HG03432 (cell line): ENCODE results near the gene WWC2.
"Not testable (repeated sequence)": the region's sequence is repeated elsewhere in the genome, so short reads cannot be mapped to it uniquely, and the experiment has no call there.

Source experiments
- ATAC-seq: cut with Tn5 transposase; IDR thresholded peaks from one replicate; pipeline ENCODE4 v1.9.1; 2021; ENCODE audit warnings: mild to moderate bottlenecking, moderate library complexity; ENCODE audit not compliant: unreplicated experiment

WWC2 gene

DNA sequence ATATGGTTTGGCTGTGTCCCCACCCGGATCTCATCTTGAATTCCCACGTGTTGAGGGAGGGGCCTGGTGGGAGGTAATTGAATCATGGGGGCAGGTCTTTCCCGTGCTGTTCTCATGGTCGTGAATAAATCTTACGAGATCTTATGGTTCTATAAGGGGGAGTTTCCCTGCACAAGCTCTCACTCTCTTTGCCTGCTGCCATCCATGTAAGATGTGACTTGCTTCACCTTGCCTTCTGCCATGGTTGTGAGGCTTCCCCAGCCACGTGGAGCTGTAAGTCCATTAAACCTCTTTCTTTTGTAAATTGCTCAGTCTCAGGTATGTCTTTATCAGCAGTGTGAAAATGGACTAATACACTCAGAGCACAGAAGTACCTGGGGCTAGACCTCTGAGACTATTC is 227.3 kb downstream of the WWC2 start:
- not testable (repeated sequence) for ATAC-seq

DNA sequence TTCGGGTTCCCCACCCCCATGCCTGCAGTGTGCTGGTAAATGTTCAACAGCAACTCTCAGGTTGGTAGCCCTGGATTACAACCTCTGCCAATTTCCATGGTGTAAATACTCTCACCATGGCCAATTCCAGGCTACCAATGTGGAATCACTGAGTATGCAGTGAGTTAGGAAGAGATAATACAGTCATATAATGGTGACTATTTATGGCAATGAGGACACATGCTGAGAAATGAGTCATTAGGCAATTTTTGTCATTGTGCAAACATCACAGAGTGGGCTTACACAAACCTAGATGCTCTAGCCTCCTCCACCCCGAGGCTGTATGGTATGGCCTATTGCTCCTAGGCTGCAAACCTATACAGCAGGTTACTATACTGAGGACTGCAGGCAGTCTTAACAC is 227.8 kb downstream of the WWC2 start:
- no peak for ATAC-seq

GRCh38 chr4:183327827-183328226 is 228.8 kb downstream of the WWC2 start:
- ATAC-seq: no peak

GRCh38 chr4:183328832-183329231 is 229.8 kb downstream of the WWC2 start:
- ATAC-seq: no peak

DNA sequence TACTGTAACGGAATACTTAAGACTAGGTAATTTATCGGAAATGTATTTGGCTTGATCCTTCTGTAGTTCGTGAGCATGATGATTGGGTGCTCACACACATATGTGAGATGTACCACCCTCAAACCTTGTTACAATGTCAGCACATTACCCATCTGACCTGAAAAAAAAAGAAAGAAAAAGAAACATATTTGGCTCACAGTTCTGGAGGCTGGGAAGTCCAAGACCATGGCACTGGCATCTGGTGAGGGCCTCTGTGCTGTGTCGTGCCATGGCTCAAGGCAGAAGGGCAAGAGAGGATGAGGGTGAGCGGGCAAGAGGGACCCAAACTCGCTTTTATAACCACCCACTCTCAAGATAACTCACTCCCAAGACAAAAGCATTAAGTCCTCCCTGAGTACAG is 230.2 kb downstream of the WWC2 start:
- ATAC-seq: no peak

GRCh38 chr4:183329954-183330742 is 231.1 kb downstream of the WWC2 start:
- ATAC-seq: no peak

- no peak for ATAC-seq
Observed at GRCh38 chr4:183330841-183331240, 231.8 kb downstream of the WWC2 start.

DNA sequence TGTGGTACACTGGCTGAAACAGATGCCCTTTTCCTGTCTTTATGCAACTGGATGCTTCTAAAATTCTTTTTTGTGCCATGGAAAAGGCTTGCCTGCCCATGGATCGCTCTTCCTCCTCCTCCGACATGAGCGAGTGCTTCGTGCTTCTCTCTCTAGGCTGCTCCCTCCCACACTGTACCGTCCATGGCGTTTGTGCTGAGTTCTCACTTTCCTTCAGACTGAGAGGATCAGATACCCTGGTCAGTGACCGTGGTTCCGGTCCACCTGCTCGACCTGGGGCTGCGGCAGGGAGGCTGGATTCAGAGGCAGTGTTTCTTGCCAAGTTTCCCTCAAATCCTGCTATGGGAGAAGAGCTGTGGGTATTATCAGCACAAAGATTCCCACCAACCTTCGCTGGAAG is 233.4 kb downstream of the WWC2 start:
- no peak for ATAC-seq

DNA sequence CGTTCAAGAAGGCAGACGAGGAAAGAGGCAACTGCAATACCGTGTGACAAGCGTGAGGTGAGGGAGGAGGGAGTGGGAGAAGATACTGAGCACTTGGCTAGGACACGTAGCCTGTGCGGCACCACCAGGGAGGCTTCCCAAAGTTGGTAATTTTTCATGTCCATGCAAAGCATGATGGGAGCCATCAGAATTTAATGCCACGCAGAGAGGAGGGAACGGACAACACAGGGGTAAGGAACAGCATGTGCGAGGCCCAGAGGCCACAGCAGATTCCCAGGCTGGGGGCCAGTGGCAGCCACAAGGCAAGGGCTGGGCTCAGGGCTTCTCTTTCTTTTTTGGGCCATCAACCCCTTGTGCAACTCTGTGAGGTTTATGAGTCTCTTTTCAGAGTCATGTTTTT is 234.1 kb downstream of the WWC2 start:
- ATAC-seq: no peak

GRCh38 chr4:183333983-183334382 is 234.9 kb downstream of the WWC2 start:
- no peak for ATAC-seq

DNA sequence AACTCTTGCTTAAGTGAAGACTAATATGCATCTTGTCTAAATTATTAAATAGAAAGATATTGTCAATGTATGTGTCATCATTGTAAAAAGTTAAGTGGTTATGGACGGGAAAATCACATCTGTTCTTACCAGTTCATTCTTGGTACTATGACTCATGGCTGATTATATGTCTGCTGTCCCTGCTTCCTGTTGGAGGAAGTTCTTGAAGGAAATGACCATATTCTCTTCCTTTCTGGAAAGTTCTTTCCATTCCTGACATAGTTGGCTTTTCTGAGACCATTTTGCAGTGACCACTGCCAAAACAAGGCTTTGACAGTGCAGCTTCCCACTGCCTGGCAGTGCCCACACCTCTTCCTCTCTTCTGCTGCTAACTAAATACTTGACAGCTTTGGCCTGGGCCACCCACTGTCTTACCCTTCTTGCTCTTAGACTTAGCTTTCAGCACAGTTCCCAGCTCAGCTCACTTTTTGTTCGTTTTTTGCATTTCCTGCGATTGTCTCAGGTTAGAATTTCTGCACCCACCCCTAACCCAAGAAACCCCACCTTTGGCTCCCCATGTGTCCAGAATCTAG is 236.4 kb downstream of the WWC2 start:
- ATAC-seq: peak; percentile 53

- no peak for ATAC-seq
Observed at GRCh38 chr4:183337349-183337748, 238.3 kb downstream of the WWC2 start.

GRCh38 chr4:183337833-183338232 is 238.8 kb downstream of the WWC2 start:
- no peak for ATAC-seq

DNA sequence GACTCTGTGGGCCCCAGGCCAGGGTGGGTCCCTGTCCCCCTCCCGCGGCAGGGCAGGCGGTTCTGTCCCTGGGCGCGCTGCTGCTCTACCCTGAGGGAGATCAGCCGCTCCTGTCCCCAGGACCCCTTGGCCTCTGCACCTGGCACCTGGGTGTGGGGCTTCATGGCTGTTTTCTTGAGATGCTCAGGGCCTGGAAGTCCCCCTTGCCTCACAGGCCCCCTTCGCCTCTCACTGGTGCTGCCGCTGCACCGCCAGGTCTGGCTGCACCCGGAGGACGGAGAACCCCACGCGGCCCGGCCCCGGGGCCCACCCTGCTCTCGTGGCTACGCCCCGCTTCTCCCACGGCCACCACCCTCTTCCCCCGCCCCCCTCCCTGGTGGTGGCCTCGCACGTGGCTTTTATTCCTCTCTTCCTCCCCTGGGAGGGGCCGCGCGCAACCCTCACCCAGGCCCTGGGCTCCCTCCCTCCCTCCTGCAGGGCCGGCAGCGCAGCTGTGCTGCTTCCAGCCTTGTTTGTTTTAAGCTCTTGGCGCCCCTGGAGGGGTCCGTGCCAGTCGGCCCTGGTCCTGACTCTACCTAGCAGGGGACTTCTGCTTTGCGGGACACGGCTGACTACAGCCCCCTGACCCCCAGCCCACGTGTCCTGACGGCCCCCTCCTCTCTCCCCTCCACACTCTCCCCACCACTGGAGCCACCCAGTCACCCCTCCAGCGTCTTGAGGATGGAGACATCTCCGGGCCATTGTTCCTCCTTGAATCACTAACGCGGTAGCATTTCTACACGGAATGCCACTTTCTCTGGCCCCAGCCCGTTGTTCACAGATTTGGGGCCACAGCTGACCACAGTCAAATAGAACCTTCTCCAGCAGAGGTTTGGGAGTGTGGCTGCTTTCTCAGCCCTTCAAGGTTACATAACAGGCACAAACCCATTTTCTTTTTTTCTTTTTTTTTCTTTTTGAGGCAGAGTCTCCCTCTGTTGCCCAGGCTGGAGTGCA is 243.8 kb downstream of the WWC2 start:
- ATAC-seq: no peak

DNA sequence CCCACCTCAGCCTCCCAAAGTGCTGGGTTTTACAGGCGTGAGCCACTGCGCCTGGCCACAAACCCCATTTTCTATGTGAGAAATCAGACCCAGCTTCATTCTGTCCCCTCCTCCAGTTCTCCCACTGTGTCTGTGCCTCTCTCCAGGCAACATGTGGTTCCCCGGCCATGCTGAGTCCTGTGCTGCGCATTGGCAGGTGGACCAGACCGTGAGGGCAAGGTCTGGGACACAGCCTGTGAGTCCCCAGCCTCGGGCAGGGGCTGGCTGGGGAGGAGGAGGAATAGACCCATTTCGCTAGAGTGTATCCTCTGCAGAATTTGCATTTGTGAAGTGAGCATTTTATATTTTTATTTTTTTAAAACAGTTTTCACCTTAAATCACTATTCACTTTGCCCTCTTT is 244.7 kb downstream of the WWC2 start:
- ATAC-seq: no peak

DNA sequence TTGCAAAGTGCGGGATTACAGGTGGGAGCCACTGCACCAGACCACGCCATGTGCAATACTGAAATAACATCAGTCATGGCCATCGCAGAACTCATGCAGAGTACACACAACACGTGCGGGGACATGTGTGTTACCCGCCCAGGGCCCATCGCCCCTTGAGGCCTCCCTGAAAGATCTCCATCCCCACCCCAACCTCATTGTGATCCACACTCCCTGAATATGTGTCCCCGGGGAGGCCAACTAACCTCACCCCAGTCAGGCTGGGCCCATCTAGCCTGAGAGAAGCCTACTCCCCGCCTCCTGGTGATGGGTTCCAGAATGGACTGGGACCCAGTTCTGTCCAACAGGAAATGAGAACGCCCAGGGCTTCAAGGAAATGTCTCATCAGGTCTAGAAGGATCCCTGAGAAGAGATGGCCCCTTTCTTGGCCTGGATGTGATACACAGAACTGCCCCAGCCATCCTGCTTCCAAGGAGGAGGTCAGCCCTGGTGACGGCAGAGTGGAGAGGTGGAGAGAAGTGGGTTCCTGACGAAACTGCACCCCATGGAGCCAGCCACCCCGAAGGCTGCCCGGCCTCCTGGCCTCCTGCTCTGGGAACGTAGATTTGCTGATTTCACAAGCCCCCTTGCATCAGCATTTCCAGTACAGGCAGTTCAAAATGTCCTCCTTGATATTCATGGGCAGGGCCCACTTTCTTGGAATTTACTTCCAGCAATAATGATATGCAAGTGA is 245.6 kb downstream of the WWC2 start:
- no peak for ATAC-seq

DNA sequence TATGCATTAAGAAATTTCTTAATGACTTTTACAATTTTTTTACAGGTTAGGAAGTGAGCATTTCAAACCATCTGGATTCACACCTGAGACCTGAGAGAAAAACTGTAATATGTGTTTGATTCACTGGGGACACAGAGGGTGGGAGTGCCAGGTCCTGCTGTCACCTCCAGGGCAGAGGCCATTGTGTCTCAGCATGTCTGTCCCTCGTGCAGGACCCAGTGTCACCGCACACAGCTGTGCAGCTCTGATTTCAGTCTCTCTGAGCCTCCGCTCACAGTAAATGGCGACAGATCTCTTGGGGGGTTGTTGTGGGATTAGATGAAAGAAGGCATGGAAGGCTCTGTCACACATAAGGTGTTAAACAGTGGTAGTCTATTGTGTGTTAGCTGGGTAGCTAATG is 246.2 kb downstream of the WWC2 start:
- no peak for ATAC-seq

DNA sequence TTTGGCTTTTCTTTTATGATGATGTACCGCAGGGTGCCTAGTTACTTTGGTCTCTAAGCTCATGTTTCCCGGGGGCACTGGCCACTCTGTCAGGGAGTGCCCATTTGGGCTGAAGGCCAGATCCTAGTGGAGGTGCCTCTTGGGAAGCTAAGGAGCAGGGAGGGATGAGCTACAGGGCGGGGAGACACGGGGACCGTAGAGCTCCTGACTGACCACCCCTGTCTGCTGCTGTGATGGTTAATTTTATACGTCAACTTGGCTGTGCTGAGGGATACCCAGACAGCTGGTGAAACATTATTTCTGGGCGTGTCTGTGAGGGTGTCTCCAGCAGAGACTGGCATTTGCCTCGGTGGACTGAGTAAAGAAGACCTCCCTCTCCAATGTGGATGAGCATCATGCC is 248.1 kb downstream of the WWC2 start:
- no peak for ATAC-seq

DNA sequence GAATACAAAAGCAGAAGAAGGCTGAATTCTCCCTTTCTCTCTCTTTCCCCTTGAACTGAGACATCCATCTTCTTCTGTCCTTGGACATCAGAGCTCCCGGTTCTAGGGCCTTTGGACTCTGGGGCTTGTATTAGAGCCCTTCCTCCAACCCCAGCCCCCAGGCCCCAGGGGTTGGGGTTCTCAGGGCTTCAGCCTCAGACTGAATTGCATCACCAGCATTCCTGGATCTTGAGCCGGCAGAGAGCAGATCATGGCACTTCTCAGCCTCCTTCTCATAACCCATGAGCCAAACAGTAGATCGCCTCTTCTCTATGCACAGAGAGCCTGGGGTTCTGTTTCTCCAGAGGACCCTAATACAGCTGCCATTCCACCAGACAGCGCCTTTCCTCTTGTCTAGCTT is 248.5 kb downstream of the WWC2 start:
- no peak for ATAC-seq

GRCh38 chr4:183348136-183348535 is 249.1 kb downstream of the WWC2 start:
- no peak for ATAC-seq
